Epithelial cell of proximal tubule (primary cell): ENCODE data around the gene SRP68. TPM values are rescaled to one million over a fixed set of nuclear protein-coding genes. Genes with fewer than 3 reads are reported as not detected.

Source experiments
- DNase-seq: peaks from one replicate; pipeline ENCODE4 v3.0.0-alpha.2; 2011; ENCODE audit warnings: low read depth
- H3K4me3 ChIP-seq: 2 replicates; pipeline ENCODE4 v1.5.1; 2011; ENCODE audit warnings: low read depth, mild to moderate bottlenecking, low read length
- total RNA-seq: library from RNA; depleted of rRNA; stranded (reverse); fragments of >200 nt; gene quantifications from 2 replicates; pipeline ENCODE4 v1.2.3, GENCODE V29; 2015
- TF ChIP-seq, protein P1 (sequence below): conservative IDR thresholded peaks from 2 replicates; pipeline ENCODE4 v1.5.1; 2012; ENCODE audit warnings: low read depth, mild to moderate bottlenecking, low read length

The SRP68 gene
- total RNA-seq, result 15.3 and 32.6 TPM in 2 replicates

DNA sequence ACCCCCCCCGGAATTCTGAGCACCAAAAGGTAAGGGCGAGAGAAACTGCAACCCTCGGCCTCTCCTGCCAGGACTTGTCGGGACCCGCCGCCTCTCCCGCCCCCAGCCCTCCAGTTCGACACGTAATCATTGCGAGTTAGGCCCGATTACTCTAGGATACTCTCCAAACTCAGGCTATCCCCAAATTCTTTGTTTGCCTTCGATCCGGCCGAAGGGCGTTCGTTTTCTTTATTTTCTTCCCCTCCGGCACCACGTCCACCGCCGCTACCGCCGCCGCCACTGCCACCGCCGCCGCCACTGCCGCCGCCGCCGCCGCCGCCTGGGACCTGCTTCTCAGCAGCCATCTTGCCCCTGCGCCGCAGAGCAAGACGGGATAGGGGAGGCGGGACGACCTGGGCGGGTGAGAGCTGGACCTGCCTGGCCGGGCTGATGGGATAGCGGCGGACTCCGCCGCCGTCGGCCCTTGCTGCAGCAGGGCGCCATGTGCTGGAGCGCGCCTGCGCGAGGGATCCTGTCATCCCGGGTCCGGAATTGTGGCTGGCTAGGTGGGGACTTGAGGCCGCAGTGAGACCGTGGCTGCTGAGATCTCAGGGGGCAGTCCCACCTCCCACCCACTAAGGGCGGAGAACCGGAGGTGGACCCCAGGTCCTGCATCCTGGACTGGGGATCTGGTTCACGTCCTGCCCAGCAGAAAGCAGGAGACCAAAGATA, at the start of gene SRP68:
TSS of gene SRP68 (minus strand) at position 370 of the 711 bp plus-strand sequence. CDS start at position 344, 26 bp downstream.
- TF ChIP-seq, protein P1, sequence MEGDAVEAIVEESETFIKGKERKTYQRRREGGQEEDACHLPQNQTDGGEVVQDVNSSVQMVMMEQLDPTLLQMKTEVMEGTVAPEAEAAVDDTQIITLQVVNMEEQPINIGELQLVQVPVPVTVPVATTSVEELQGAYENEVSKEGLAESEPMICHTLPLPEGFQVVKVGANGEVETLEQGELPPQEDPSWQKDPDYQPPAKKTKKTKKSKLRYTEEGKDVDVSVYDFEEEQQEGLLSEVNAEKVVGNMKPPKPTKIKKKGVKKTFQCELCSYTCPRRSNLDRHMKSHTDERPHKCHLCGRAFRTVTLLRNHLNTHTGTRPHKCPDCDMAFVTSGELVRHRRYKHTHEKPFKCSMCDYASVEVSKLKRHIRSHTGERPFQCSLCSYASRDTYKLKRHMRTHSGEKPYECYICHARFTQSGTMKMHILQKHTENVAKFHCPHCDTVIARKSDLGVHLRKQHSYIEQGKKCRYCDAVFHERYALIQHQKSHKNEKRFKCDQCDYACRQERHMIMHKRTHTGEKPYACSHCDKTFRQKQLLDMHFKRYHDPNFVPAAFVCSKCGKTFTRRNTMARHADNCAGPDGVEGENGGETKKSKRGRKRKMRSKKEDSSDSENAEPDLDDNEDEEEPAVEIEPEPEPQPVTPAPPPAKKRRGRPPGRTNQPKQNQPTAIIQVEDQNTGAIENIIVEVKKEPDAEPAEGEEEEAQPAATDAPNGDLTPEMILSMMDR, result no peak
- DNase-seq, result peak; percentile 40
- H3K4me3 ChIP-seq, result peak within 1 kb of the TSS; percentile 97

DNA sequence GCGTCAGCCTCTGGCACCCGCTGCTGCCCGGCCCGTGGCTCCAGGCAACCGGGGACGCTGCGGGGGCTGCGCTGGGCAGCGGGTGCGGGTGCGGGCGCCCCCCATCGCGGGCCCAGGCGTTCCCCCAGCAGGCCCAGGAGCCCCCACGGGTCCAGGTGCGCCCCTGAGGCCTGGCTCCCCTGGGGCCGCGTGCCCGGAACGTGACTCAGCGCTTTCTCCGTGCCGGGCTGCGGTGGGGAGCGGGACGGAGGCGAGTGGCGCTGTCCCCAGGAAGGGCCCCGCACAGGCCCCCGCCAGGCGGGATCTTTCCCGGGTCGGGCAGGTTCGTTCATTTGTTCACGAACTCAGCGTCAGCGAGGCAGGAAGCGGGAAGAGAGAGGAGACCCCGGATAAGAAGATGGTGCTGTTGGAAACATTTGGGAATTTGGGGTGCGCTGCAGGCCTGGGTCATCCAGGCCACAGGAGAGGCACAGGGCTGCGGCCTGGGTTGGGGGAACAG, 49.7 kb upstream of the SRP68 start:
- TF ChIP-seq, protein P1, result no peak
- peak overlapping the region; percentile 33 for H3K4me3 ChIP-seq
- no peak for DNase-seq

DNA sequence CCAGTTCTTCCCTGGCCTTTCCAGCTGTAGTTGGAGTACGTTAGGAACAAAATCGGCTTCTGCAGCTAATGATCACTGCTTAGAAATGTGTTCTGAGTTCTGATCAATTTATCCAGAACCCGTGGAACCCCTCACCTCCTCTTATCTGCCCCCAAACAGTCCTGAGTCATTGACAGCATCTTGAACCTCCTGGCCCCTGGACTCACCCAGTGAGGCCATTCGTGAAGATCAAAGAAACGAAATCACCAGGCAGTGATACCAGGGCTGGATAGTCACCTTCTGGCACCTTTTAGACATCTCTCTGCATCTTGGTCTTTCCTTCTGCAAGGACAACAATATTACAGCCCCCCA, 48.3 kb upstream of the SRP68 start:
- H3K4me3 ChIP-seq, result no peak overlapping the region
- DNase-seq, result no peak
- TF ChIP-seq, protein P1, result no peak

DNA sequence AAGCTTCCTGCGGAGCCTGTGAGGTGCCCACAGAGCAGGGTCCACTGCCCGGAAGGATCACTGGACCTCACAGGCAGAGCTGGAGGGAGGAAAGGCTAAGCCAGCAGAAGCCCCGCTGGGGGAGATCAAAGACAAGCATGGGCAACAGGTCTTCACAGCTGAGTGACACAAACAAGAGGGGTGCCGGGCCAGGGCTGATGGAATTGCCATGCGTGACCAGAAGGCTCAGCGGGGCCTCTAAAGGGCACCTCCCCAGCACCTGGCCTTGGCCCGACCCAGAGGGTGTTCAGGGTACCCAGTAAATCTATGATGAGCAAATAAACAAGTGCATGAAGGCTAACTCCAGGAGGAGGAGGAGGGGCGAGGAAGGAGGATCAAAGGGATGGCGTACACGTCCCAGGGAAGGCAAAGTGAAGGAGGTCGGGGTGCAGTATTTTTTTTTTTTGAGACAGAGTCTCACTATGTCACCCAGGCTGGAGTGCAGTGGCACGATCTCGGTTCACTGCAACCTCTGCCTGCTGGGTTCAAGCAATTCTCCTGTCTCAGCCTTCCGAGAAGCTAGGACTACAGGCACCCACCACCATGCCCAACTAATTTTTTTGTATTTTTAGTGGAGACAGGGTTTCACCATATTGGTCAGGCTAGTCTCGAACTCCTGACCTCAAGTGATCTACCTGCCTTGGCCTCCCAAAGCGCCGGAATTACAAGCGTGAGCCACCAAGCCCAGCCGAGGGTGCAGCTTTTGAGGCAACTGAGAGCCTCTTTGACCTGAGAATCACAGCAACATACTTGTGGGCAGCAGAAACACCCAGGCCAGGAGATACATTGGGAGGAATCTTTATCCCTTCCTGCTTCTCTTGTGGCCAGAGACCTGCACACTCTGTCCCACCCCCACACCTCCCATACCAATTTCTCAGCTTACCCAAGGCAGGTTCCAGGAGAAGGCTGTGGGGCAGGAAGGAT, 47.4 kb upstream of the SRP68 start:
- DNase-seq, result no peak
- H3K4me3 ChIP-seq, result no peak overlapping the region
- TF ChIP-seq, protein P1, result no peak

DNA sequence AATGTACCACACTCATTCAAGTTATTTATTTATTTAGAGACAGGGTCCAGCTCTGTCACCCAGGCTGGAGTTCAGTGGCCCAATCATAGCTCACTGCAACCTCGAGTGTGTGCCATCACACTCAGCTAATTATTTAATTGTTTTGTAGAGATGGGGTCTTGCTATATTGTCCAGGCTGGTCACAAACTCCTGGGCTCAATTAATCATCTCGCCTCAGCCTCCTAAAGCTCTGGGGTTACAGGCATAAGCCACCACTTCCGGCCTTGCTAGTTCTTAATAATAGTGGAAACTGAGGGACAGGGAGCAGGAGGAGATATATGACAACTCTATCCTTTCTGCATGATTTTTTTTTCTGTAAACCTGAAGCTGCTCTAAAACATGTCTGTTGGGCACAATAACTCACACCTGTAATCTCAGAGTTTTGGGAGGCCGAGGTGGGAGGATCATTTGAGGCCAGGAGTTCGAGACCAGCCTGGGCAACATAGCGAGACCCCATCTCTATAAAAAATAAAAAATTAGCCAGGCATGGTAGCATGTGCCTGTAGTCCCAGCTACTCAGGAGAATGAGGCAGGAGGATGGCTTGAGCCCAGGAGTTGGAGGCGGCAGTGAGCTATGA, 42.9 kb upstream of the SRP68 start:
- TF ChIP-seq, protein P1, result no peak
- DNase-seq, result no peak
- H3K4me3 ChIP-seq, result no peak overlapping the region

DNA sequence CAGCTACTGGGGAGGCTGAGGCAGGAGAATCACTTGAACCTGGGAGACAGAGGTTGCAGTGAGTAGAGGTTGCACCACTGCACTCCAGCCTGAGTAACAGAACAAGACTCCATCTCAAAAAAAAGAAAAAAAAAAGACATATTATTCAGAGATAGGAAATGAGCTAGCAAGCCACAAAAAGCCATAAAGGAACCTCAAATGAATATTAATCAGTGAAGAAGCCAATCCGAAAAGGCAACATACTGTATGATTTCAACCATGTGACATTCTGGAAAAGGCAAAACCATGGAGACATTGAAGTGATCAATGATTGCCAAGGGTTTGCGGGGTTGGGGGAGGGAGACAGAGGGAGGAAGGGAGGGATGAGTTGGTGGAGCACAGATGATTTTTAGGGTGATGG, 39.6 kb upstream of the SRP68 start:
- TF ChIP-seq, protein P1, result no peak
- DNase-seq, result no peak
- no peak overlapping the region for H3K4me3 ChIP-seq
